KMS-11 (cell line): ENCODE measurements around the gene C1RL.
"Not testable (repeated sequence)": the region's sequence is repeated elsewhere in the genome, so short reads cannot be mapped to it uniquely, and the experiment has no call there.

Experiments used
- H2AFZ ChIP-seq: fragments of 200-600 bp; sonication (generic); 2 replicates; pipeline ENCODE4 v1.6.1; 2016; ENCODE audit warnings: antibody characterized with exemption, mixed run types, low read depth
- H3K27ac ChIP-seq: fragments of 200-600 bp; sonication (generic); 2 replicates; pipeline ENCODE4 v1.6.1; 2016; ENCODE audit warnings: mild to moderate bottlenecking, mixed run types
- H3K27me3 ChIP-seq: fragments of 200-600 bp; sonication (generic); 2 replicates; pipeline ENCODE4 v1.6.1; 2017; ENCODE audit warnings: mild to moderate bottlenecking, low read depth, mixed run types, moderate library complexity; ENCODE audit not compliant: insufficient read depth
- H3K36me3 ChIP-seq: fragments of 200-600 bp; sonication (generic); 2 replicates; pipeline ENCODE4 v1.6.1; 2017; ENCODE audit warnings: mild to moderate bottlenecking, mixed run types; ENCODE audit not compliant: insufficient read depth
- H3K4me1 ChIP-seq: fragments of 200-600 bp; sonication (generic); 2 replicates; pipeline ENCODE4 v1.6.1; 2016; ENCODE audit warnings: mild to moderate bottlenecking, low read depth, mixed run types; ENCODE audit not compliant: poor library complexity, severe bottlenecking
- H3K4me2 ChIP-seq: fragments of 200-600 bp; sonication (generic); 2 replicates; pipeline ENCODE4 v1.7.0; 2016; ENCODE audit warnings: mild to moderate bottlenecking, mixed run types
- H3K4me3 ChIP-seq: fragments of 200-600 bp; sonication (generic); IDR thresholded peaks from 2 replicates; pipeline ENCODE4 v1.6.1; 2017; ENCODE audit warnings: low read depth, low read length, mixed read lengths; ENCODE audit not compliant: insufficient read depth
- H3K79me2 ChIP-seq: fragments of 200-600 bp; sonication (generic); 2 replicates; pipeline ENCODE4 v1.6.1; 2016; ENCODE audit warnings: low read depth, mixed run types; ENCODE audit not compliant: insufficient read depth
- H3K9ac ChIP-seq: fragments of 200-600 bp; sonication (generic); 2 replicates; pipeline ENCODE4 v1.6.1; 2016; ENCODE audit warnings: mild to moderate bottlenecking, mixed run types
- H4K20me1 ChIP-seq: fragments of 200-600 bp; sonication (generic); 2 replicates; pipeline ENCODE4 v1.6.1; 2016; ENCODE audit warnings: mild to moderate bottlenecking, mixed run types; ENCODE audit not compliant: insufficient read depth
- TF ChIP-seq, protein P1 (sequence below): fragments of 200-600 bp; sonication (generic); conservative IDR thresholded peaks from 2 replicates; pipeline ENCODE4 v1.6.1; 2017; ENCODE audit warnings: low read depth, mild to moderate bottlenecking, antibody characterized with exemption, low read length, moderate library complexity, mixed read lengths

Gene C1RL

DNA sequence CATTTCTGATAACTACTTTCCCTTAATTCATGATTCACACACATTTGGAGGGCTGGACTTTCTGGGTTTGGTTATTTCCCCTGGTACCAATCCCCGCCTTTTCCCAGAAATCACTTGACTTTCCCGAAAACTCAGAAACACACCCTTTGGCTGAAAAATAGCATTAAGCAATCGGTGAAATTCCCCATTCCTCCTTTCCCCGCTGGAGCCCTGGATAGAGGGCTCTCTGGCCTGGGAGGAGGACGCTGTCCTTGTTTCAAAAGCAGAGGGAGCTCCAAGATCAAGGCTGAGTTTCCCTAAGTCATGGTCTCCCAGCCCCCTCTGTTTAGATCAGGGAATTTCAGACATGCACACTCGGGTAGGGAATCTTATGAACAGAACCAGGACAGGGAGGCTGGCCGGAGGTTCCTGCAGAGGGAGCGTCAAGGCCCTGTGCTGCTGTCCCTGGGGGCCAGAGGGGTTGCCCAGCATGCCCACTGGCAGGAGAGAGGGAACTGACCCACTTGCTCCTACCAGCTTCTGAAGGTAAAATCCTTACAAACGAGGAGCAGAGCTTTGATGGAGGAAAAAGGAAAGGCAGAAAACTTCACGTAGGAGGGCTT lies 48.6 kb downstream of the C1RL start, which contains the start of gene C1S:
Gene C1S (plus strand): TSS at position 366 of the 602 bp plus-strand sequence. CDS start 1,195 bp downstream, outside the sequence.
- Histone ChIP-seq H3K27me3 (no peaks in the 10 kb centered on the region), H3K4me3 (no peak within 1 kb of the TSS), H3K27ac (no peak within 1 kb of the TSS), H2AFZ (no peak within 1 kb of the TSS), H3K36me3 (no peaks in the 10 kb centered on the region), H4K20me1 (no peaks in the 10 kb centered on the region), H3K9ac (no peak within 1 kb of the TSS), H3K4me2 (no peak within 1 kb of the TSS), H3K79me2 (no peaks in the 10 kb centered on the region), H3K4me1 (no peaks in the 10 kb centered on the region)
- TF ChIP-seq, protein P1, sequence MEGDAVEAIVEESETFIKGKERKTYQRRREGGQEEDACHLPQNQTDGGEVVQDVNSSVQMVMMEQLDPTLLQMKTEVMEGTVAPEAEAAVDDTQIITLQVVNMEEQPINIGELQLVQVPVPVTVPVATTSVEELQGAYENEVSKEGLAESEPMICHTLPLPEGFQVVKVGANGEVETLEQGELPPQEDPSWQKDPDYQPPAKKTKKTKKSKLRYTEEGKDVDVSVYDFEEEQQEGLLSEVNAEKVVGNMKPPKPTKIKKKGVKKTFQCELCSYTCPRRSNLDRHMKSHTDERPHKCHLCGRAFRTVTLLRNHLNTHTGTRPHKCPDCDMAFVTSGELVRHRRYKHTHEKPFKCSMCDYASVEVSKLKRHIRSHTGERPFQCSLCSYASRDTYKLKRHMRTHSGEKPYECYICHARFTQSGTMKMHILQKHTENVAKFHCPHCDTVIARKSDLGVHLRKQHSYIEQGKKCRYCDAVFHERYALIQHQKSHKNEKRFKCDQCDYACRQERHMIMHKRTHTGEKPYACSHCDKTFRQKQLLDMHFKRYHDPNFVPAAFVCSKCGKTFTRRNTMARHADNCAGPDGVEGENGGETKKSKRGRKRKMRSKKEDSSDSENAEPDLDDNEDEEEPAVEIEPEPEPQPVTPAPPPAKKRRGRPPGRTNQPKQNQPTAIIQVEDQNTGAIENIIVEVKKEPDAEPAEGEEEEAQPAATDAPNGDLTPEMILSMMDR = no peak

DNA sequence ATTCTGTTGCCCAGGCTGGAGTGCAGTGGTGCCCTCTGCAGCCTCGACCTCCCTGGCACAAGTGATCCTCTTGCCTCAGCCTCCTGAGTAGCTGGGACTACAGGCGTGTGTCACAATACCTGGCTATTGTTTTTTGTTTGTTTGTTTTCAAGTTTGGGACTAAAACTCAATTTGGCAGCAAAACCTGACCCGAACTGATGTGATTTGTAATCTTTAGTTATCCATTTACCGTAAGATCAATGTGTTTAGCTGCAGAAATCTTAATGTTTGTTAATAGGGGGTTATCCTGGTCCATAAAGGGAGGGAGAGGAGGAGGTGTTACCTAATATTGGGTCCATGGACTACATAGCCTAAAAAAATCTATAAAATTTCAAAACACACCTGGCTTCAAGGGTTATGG lies 49.2 kb downstream of the C1RL start:
- Histone ChIP-seq H3K4me3 (no peak overlapping the region), H3K4me2 (no peak overlapping the region), H3K9ac (no peak overlapping the region), H3K27me3 (no peaks in the 10 kb centered on the region), H3K79me2 (no peaks in the 10 kb centered on the region), H3K36me3 (no peaks in the 10 kb centered on the region), H2AFZ (no peak overlapping the region), H4K20me1 (no peaks in the 10 kb centered on the region), H3K4me1 (no peaks in the 10 kb centered on the region), H3K27ac (no peak overlapping the region)
- TF ChIP-seq, protein P1 = no peak

DNA sequence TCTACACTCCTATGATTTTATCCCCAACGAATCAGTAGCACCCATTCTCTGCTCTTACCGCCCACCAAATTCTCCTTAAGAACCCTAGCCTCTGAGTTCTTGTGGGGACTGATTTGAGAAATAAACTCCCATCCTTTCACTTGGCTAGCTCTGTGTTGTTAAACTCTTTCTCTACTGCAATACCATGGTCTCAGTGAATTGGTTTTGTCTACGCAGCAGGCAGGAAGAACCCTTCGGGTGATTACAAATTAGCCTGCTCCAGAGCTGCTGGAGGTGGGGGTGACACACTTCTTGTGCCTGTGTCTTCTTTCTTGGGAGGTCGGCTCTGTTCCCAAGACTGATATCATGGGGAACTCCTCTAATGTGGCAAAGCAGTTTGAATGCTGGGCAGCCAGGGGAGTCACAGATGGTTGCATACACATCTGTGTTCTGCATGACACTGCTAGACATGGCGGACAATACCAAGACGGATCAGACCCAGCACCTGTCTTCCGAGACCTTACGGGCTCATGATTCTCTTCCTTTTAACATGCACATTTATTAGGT lies 50.1 kb downstream of the C1RL start:
- Histone ChIP-seq H3K27ac (no peak overlapping the region), H2AFZ (no peak overlapping the region), H3K27me3 (no peaks in the 10 kb centered on the region), H3K9ac (no peak overlapping the region), H3K4me1 (no peaks in the 10 kb centered on the region), H4K20me1 (no peaks in the 10 kb centered on the region), H3K79me2 (no peaks in the 10 kb centered on the region), H3K36me3 (no peaks in the 10 kb centered on the region), H3K4me3 (no peak overlapping the region), H3K4me2 (no peak overlapping the region)
- TF ChIP-seq, protein P1 = no peak

DNA sequence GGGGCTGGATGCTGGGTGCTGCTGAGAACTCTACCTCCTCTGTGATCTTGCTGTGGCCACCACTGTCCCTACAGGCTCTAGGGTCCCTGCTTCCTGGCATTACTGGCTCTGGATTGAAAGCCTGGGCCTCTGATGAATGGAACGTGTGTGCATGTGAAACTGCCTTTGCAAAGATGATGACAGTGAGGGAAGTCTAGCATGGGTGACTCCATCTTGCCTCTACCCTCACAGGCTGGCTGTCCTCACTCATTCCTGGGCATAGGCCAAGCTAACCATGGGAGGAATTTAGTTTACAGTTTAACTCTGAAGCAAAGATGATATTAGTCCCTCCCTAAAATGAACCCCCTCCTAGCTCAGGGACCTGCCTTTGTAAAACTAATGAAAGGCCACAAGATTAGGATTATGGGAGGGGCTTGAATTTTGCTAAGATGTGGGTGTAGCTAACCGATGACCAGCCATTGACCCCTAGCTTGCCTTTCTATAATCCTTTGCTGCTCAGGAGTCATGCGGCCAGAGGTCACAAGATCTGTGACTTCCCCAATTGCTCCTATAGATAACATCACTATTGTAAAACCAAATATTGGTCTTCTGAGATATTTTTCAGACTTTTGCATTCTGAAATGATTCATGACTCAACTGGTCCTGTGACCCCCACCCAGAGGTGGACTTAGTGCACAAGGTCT lies 50.7 kb downstream of the C1RL start:
- Histone ChIP-seq H3K27ac (no peak overlapping the region), H3K79me2 (no peaks in the 10 kb centered on the region), H3K36me3 (no peaks in the 10 kb centered on the region), H3K4me3 (no peak overlapping the region), H2AFZ (no peak overlapping the region), H3K9ac (no peak overlapping the region), H4K20me1 (no peaks in the 10 kb centered on the region), H3K4me2 (no peak overlapping the region), H3K4me1 (no peaks in the 10 kb centered on the region), H3K27me3 (no peaks in the 10 kb centered on the region)
- TF ChIP-seq, protein P1 = no peak

DNA sequence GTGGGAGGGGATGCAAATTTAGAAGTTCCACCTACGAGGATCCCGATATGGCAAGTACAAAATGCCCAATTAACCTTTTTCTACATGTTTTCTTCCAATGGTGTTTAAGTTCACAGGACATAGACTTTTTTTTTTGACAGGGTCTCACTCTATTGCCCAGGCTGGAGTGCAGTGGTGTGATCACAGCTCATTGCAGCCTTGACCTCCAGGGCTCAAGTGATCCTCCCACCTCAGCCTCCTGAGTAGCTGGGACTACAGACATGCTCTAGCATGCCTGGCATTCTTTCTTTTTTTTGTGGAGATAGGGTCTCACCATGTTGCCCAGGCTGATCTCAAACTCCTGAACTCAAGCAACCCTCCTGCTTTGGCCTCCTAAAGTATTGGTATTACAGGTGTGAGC lies 53.3 kb downstream of the C1RL start:
- not testable (repeated sequence) for H3K9ac ChIP-seq, H3K27ac ChIP-seq, H4K20me1 ChIP-seq, H3K4me3 ChIP-seq, H3K79me2 ChIP-seq, H3K4me2 ChIP-seq, H3K27me3 ChIP-seq, H3K36me3 ChIP-seq, H2AFZ ChIP-seq
- peaks cover 12% of the 10 kb centered on the region for H3K4me1 ChIP-seq
